ENCODE results near the gene ZNF418.

ZNF418 gene

GRCh38 chr19:57872450-57872849 lies 62.8 kb downstream of the ZNF418 start:
- no peak overlapping the region for H3K4me3 ChIP-seq (replicated peaks; ENCODE audit: low read depth, low read length)
- DNase-seq (ENCODE audit: low read depth) = no peak
- TF ChIP-seq, protein P1, sequence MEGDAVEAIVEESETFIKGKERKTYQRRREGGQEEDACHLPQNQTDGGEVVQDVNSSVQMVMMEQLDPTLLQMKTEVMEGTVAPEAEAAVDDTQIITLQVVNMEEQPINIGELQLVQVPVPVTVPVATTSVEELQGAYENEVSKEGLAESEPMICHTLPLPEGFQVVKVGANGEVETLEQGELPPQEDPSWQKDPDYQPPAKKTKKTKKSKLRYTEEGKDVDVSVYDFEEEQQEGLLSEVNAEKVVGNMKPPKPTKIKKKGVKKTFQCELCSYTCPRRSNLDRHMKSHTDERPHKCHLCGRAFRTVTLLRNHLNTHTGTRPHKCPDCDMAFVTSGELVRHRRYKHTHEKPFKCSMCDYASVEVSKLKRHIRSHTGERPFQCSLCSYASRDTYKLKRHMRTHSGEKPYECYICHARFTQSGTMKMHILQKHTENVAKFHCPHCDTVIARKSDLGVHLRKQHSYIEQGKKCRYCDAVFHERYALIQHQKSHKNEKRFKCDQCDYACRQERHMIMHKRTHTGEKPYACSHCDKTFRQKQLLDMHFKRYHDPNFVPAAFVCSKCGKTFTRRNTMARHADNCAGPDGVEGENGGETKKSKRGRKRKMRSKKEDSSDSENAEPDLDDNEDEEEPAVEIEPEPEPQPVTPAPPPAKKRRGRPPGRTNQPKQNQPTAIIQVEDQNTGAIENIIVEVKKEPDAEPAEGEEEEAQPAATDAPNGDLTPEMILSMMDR (IDR thresholded peaks at IDR 0.05; ENCODE audit: low read length, missing control alignments) = no peak

Measured in fibroblast of pulmonary artery (primary cell).